ENCODE data around the gene MC3R.
"Not testable (repeated sequence)": the region's sequence is repeated elsewhere in the genome, so short reads cannot be mapped to it uniquely, and the experiment has no call there.

Gene MC3R

GRCh38 chr20:56213321-56213720 lies 35.2 kb upstream of the MC3R start:
- no peak for DNase-seq
- H3K27ac ChIP-seq (ENCODE audit: low read length): no peak overlapping the region
- no peaks in the 10 kb centered on the region for H3K4me1 ChIP-seq (ENCODE audit: low read length)
- no peak overlapping the region for H2AFZ ChIP-seq (ENCODE audit: low read length)
- no peaks in the 10 kb centered on the region for H3K9me2 ChIP-seq (replicated peaks; ENCODE audit: insufficient read depth, low read length)
- H3K9me3 ChIP-seq (replicated peaks; ENCODE audit: insufficient read depth, low read length): no peaks in the 10 kb centered on the region
- no peaks in the 10 kb centered on the region for H3K36me3 ChIP-seq (replicated peaks; ENCODE audit: insufficient read depth, low read length)
- H3K79me2 ChIP-seq (ENCODE audit: low read length): no peaks in the 10 kb centered on the region
- H3K4me2 ChIP-seq (ENCODE audit: low read depth, low read length): no peak overlapping the region
- no peaks in the 10 kb centered on the region for H3K27me3 ChIP-seq (replicated peaks; ENCODE audit: insufficient read depth, low read length)
- H3F3A ChIP-seq (ENCODE audit: insufficient read depth, low read length): no peaks in the 10 kb centered on the region
- TF ChIP-seq EZH2phosphoT487 (IDR thresholded peaks at IDR 0.05; ENCODE audit: low read length) (no peak), CTCF (IDR thresholded peaks at IDR 0.05; ENCODE audit: low read length) (no peak), EZH2 (optimal IDR thresholded peaks at IDR 0.05; ENCODE audit: low read depth, low read length) (no peak)
- no peak overlapping the region for H3K9ac ChIP-seq (ENCODE audit: low read length)
- no peaks in the 10 kb centered on the region for H4K20me1 ChIP-seq (ENCODE audit: insufficient read depth, low read length)
- no peak overlapping the region for H3K4me3 ChIP-seq (ENCODE audit: low read length)

- Histone ChIP-seq H2AFZ (ENCODE audit: low read length) (no peak overlapping the region), H3K79me2 (ENCODE audit: low read length) (no peaks in the 10 kb centered on the region), H3K27ac (ENCODE audit: low read length) (no peak overlapping the region), H3K4me3 (ENCODE audit: low read length) (no peak overlapping the region), H3K9me3 (replicated peaks; ENCODE audit: insufficient read depth, low read length) (no peaks in the 10 kb centered on the region), H3K9me2 (replicated peaks; ENCODE audit: insufficient read depth, low read length) (no peaks in the 10 kb centered on the region), H3K4me2 (ENCODE audit: low read depth, low read length) (no peak overlapping the region), H4K20me1 (ENCODE audit: insufficient read depth, low read length) (no peaks in the 10 kb centered on the region; the same call in 1 of the 2 replicates), H3K27me3 (replicated peaks; ENCODE audit: insufficient read depth, low read length) (no peaks in the 10 kb centered on the region), H3K4me1 (ENCODE audit: low read length) (no peaks in the 10 kb centered on the region), H3F3A (ENCODE audit: insufficient read depth, low read length) (no peaks in the 10 kb centered on the region), H3K9ac (ENCODE audit: low read length) (no peak overlapping the region), H3K36me3 (replicated peaks; ENCODE audit: insufficient read depth, low read length) (no peaks in the 10 kb centered on the region)
- TF ChIP-seq EZH2phosphoT487 (IDR thresholded peaks at IDR 0.05; ENCODE audit: low read length): no peak
- no peak for DNase-seq
Observed at GRCh38 chr20:56215115-56215514, 33.4 kb upstream of the MC3R start.

- H3K4me3 ChIP-seq (ENCODE audit: low read length): no peak overlapping the region
- H3K27ac ChIP-seq (ENCODE audit: low read length): no peak overlapping the region
- no peak overlapping the region for H3K4me2 ChIP-seq (ENCODE audit: low read depth, low read length)
- H3F3A ChIP-seq (ENCODE audit: insufficient read depth, low read length): no peaks in the 10 kb centered on the region
- H3K79me2 ChIP-seq (ENCODE audit: low read length): no peaks in the 10 kb centered on the region
- no peaks in the 10 kb centered on the region for H3K36me3 ChIP-seq (replicated peaks; ENCODE audit: insufficient read depth, low read length)
- TF ChIP-seq EZH2phosphoT487 (IDR thresholded peaks at IDR 0.05; ENCODE audit: low read length): no peak
- H3K9me3 ChIP-seq (replicated peaks; ENCODE audit: insufficient read depth, low read length): no peaks in the 10 kb centered on the region
- no peak overlapping the region for H3K9ac ChIP-seq (ENCODE audit: low read length)
- no peak overlapping the region for H2AFZ ChIP-seq (ENCODE audit: low read length)
- DNase-seq: no peak
- no peaks in the 10 kb centered on the region for H3K27me3 ChIP-seq (replicated peaks; ENCODE audit: insufficient read depth, low read length)
- H3K9me2 ChIP-seq (replicated peaks; ENCODE audit: insufficient read depth, low read length): no peaks in the 10 kb centered on the region
- no peaks in the 10 kb centered on the region; the same call in 1 of the 2 replicates for H4K20me1 ChIP-seq (ENCODE audit: insufficient read depth, low read length)
- no peaks in the 10 kb centered on the region for H3K4me1 ChIP-seq (ENCODE audit: low read length)
Observed at GRCh38 chr20:56217829-56218228, 30.7 kb upstream of the MC3R start.

GRCh38 chr20:56221186-56221585 lies 27.3 kb upstream of the MC3R start:
- not testable (repeated sequence) for H3K27ac ChIP-seq (ENCODE audit: low read length); H3K4me3 ChIP-seq (ENCODE audit: low read length); H3K9ac ChIP-seq (ENCODE audit: low read length); H3K79me2 ChIP-seq (ENCODE audit: low read length); H3F3A ChIP-seq (ENCODE audit: insufficient read depth, low read length); H3K4me1 ChIP-seq (ENCODE audit: low read length); H4K20me1 ChIP-seq (ENCODE audit: insufficient read depth, low read length); H2AFZ ChIP-seq (ENCODE audit: low read length); H3K27me3 ChIP-seq (replicated peaks; ENCODE audit: insufficient read depth, low read length); H3K36me3 ChIP-seq (replicated peaks; ENCODE audit: insufficient read depth, low read length); H3K9me3 ChIP-seq (replicated peaks; ENCODE audit: insufficient read depth, low read length); DNase-seq; H3K4me2 ChIP-seq (ENCODE audit: low read depth, low read length); H3K9me2 ChIP-seq (replicated peaks; ENCODE audit: insufficient read depth, low read length)

GRCh38 chr20:56222201-56222600 lies 26.3 kb upstream of the MC3R start:
- Histone ChIP-seq H3K4me2 (ENCODE audit: low read depth, low read length) (no peak overlapping the region), H3K9ac (ENCODE audit: low read length) (no peak overlapping the region), H3K9me2 (replicated peaks; ENCODE audit: insufficient read depth, low read length) (no peaks in the 10 kb centered on the region), H3K36me3 (replicated peaks; ENCODE audit: insufficient read depth, low read length) (no peaks in the 10 kb centered on the region), H2AFZ (ENCODE audit: low read length) (no peak overlapping the region), H3K79me2 (ENCODE audit: low read length) (no peaks in the 10 kb centered on the region), H4K20me1 (ENCODE audit: insufficient read depth, low read length) (no peaks in the 10 kb centered on the region; the same call in 1 of the 2 replicates), H3K4me3 (ENCODE audit: low read length) (no peak overlapping the region), H3K27ac (ENCODE audit: low read length) (no peak overlapping the region), H3K27me3 (replicated peaks; ENCODE audit: insufficient read depth, low read length) (no peaks in the 10 kb centered on the region), H3F3A (ENCODE audit: insufficient read depth, low read length) (no peaks in the 10 kb centered on the region), H3K9me3 (replicated peaks; ENCODE audit: insufficient read depth, low read length) (no peaks in the 10 kb centered on the region), H3K4me1 (ENCODE audit: low read length) (no peaks in the 10 kb centered on the region)
- TF ChIP-seq CTCF (IDR thresholded peaks at IDR 0.05; ENCODE audit: low read length) (no peak), EZH2phosphoT487 (IDR thresholded peaks at IDR 0.05; ENCODE audit: low read length) (no peak), EZH2 (optimal IDR thresholded peaks at IDR 0.05; ENCODE audit: low read depth, low read length) (no peak)
- no peak for DNase-seq
